ENCODE data around the gene SEC22A. TPM values are rescaled to one million over a fixed set of nuclear protein-coding genes. Genes with fewer than 3 reads are reported as not detected.

SEC22A gene
- total and polyA plus RNA-seq, 2 donors (not counting 1 experiment from before 2014, with no cell fraction given) = 15.6 to 19.3 TPM

- no peaks in the 10 kb centered on the region for H3K27me3 ChIP-seq (replicated peaks in 1 of 4; ENCODE audit: control extremely low read depth in 1 of 4, control insufficient read depth in 3 of 4, insufficient read depth in 4 of 4, low read length in 3 of 4)
- Mint-ChIP-seq H3K27me3 (peaks cover 22% of the 10 kb centered on the region), H3K4me3 (no peak overlapping the region), H3K27ac (no peak overlapping the region), H3K9me3 (ENCODE audit: insufficient read depth) (no peaks in the 10 kb centered on the region), H3K4me1 (peaks cover 3% of the 10 kb centered on the region)
- ChIA-PET CTCF (no interaction called here), POLR2A (no interaction called here)
- WGBS (ENCODE audit: insufficient coverage) = 95% methylated on average over 5 of the region's 9 CpGs
- H2AFZ ChIP-seq (ENCODE audit: insufficient read depth, low read depth, low read length, poor library complexity, severe bottlenecking) = no peak overlapping the region
- intact Hi-C loops (cut with micrococcal nuclease) = no loop called here
- H3K9ac ChIP-seq (ENCODE audit: low read length) = no peak overlapping the region
- H3K4me2 ChIP-seq (replicated peaks; ENCODE audit: low read depth, low read length, poor library complexity, severe bottlenecking) = no peak overlapping the region
- no peaks in the 10 kb centered on the region for H4K20me1 ChIP-seq (ENCODE audit: control insufficient read depth, insufficient read depth, low read length, poor library complexity, severe bottlenecking)
- no peak overlapping the region for H3K4me3 ChIP-seq (ENCODE audit: control extremely low read depth in 1 of 5, extremely low read depth in 1 of 5, insufficient read depth in 1 of 5, low read depth in 2 of 5, low read length in 4 of 5)
- H3K27ac ChIP-seq (ENCODE audit: low read length in 2 of 2) = no peak overlapping the region
- peaks cover 0 to 4% of the 10 kb centered on the region in 2 donors for H3K4me1 ChIP-seq (ENCODE audit: control insufficient read depth in 2 of 2, insufficient read depth in 2 of 2, low read length in 2 of 2)
- no peaks in the 10 kb centered on the region for H3K36me3 ChIP-seq (replicated peaks in 1 of 2; ENCODE audit: control extremely low read depth in 1 of 2, control insufficient read depth in 1 of 2, extremely low read depth in 1 of 2, insufficient read depth in 2 of 2, low read length in 1 of 2)
- TF ChIP-seq CTCF (IDR thresholded peaks at IDR 0.05) (no peak), EZH2 (IDR thresholded peaks at IDR 0.05; ENCODE audit: borderline replicate concordance, insufficient read depth, low read depth, low read length, poor library complexity, severe bottlenecking) (no peak)
- ATAC-seq (ENCODE audit: low read depth) (no peak), DNase-seq (no peak)
- H3K79me2 ChIP-seq (ENCODE audit: control insufficient read depth, insufficient read depth, low read length) = no peaks in the 10 kb centered on the region
- no peaks in the 10 kb centered on the region for H3K9me3 ChIP-seq (ENCODE audit: control extremely low read depth in 1 of 3, control insufficient read depth in 2 of 3, insufficient read depth in 1 of 3, low read length in 2 of 3)
These were observed 109.5 kb downstream of the SEC22A start for GRCh38 chr3:123311201-123311600.

- TF ChIP-seq EZH2 (IDR thresholded peaks at IDR 0.05; ENCODE audit: borderline replicate concordance, insufficient read depth, low read depth, low read length, poor library complexity, severe bottlenecking) (no peak), CTCF (IDR thresholded peaks at IDR 0.05) (no peak)
- Histone ChIP-seq H3K9ac (ENCODE audit: low read length) (no peak overlapping the region), H3K4me1 (ENCODE audit: control insufficient read depth in 2 of 2, insufficient read depth in 2 of 2, low read length in 2 of 2) (peaks cover 0 to 2% of the 10 kb centered on the region in 2 donors), H3K79me2 (ENCODE audit: control insufficient read depth, insufficient read depth, low read length) (no peaks in the 10 kb centered on the region), H2AFZ (ENCODE audit: insufficient read depth, low read depth, low read length, poor library complexity, severe bottlenecking) (no peak overlapping the region), H3K27ac (ENCODE audit: low read length in 2 of 2) (no peak overlapping the region), H3K4me2 (replicated peaks; ENCODE audit: low read depth, low read length, poor library complexity, severe bottlenecking) (no peak overlapping the region), H3K27me3 (replicated peaks in 1 of 4; ENCODE audit: control extremely low read depth in 1 of 4, control insufficient read depth in 3 of 4, insufficient read depth in 4 of 4, low read length in 3 of 4) (no peaks in the 10 kb centered on the region), H3K9me3 (ENCODE audit: control extremely low read depth in 1 of 3, control insufficient read depth in 2 of 3, insufficient read depth in 1 of 3, low read length in 2 of 3) (peaks cover 0 to under 1% (median 0%) of the 10 kb centered on the region in 3 donors), H3K4me3 (ENCODE audit: control extremely low read depth in 1 of 5, extremely low read depth in 1 of 5, insufficient read depth in 1 of 5, low read depth in 2 of 5, low read length in 4 of 5) (no peak overlapping the region), H3K36me3 (replicated peaks in 1 of 2; ENCODE audit: control extremely low read depth in 1 of 2, control insufficient read depth in 1 of 2, extremely low read depth in 1 of 2, insufficient read depth in 2 of 2, low read length in 1 of 2) (no peaks in the 10 kb centered on the region), H4K20me1 (ENCODE audit: control insufficient read depth, insufficient read depth, low read length, poor library complexity, severe bottlenecking) (no peaks in the 10 kb centered on the region)
- no peak for DNase-seq
- Mint-ChIP-seq H3K9me3 (ENCODE audit: insufficient read depth) (no peaks in the 10 kb centered on the region), H3K4me3 (no peak overlapping the region), H3K27me3 (peaks cover 26% of the 10 kb centered on the region), H3K27ac (no peak overlapping the region), H3K4me1 (peaks cover under 1% of the 10 kb centered on the region)
- ChIA-PET CTCF (no interaction called here), POLR2A (no interaction called here)
- ATAC-seq (ENCODE audit: low read depth) = no peak
- intact Hi-C loops (cut with micrococcal nuclease) = no loop called here
- 88% methylated on average over 11 of the region's 16 CpGs for WGBS (ENCODE audit: insufficient coverage)
These were observed 110.9 kb downstream of the SEC22A start for GRCh38 chr3:123312331-123313265.

Data from B cell (primary cell).